GM23338 (cell line): ENCODE data around the gene ATP5MG. TPM values are rescaled to one million over a fixed set of nuclear protein-coding genes. Genes with fewer than 3 reads are reported as not detected.
A peak's percentile ranks its signal among the peaks of the same experiment; 100 is the strongest.

Experiments used
- ATAC-seq: fragments of 200-7000 bp; cut with Tn5 transposase; 3 replicates; pipeline ENCODE4 v1.9.1; 2020
- DNase-seq: peaks from one replicate; pipeline ENCODE4 v3.0.0-alpha.2; 2015; ENCODE audit warnings: low spot score
- H2AFZ ChIP-seq: fragments of 200-600 bp; sonication (generic); 2 replicates; pipeline ENCODE4 v1.8.0; 2016; ENCODE audit warnings: antibody characterized with exemption, mild to moderate bottlenecking, moderate library complexity
- H3F3A ChIP-seq: fragments of 200-600 bp; sonication (generic); replicated peaks from 2 replicates; pipeline ENCODE4 v1.8.0; 2017; ENCODE audit warnings: antibody characterized with exemption, mixed run types, low read depth
- H3K27ac ChIP-seq: fragments of 200-600 bp; sonication (generic); 2 replicates; pipeline ENCODE4 v1.6.1; 2016; ENCODE audit warnings: low read depth
- H3K27me3 ChIP-seq: fragments of 200-600 bp; sonication (generic); 2 replicates; pipeline ENCODE4 v1.8.0; 2016; ENCODE audit warnings: mild to moderate bottlenecking, mixed run types, moderate library complexity; ENCODE audit not compliant: insufficient read depth
- H3K36me3 ChIP-seq: fragments of 200-600 bp; sonication (generic); 2 replicates; pipeline ENCODE4 v1.8.0; 2016; ENCODE audit warnings: mild to moderate bottlenecking; ENCODE audit not compliant: insufficient read depth
- H3K4me1 ChIP-seq: fragments of 200-600 bp; sonication (generic); 2 replicates; pipeline ENCODE4 v1.8.0; 2016; ENCODE audit warnings: mild to moderate bottlenecking, moderate library complexity; ENCODE audit not compliant: insufficient read depth
- H3K4me2 ChIP-seq: fragments of 200-600 bp; sonication (generic); 2 replicates; pipeline ENCODE4 v1.7.1; 2017; ENCODE audit warnings: mixed run types
- H3K4me3 ChIP-seq: fragments of 200-600 bp; sonication (generic); 2 replicates; pipeline ENCODE4 v1.6.1; 2016; ENCODE audit warnings: mixed run types
- H3K79me2 ChIP-seq: fragments of 200-600 bp; sonication (generic); replicated peaks from 2 replicates; pipeline ENCODE4 v1.8.0; 2017; ENCODE audit warnings: mild to moderate bottlenecking; ENCODE audit not compliant: insufficient read depth
- H3K9me2 ChIP-seq: fragments of 200-600 bp; sonication (generic); 2 replicates; pipeline ENCODE4 v1.8.0; 2017; ENCODE audit not compliant: insufficient read depth
- H4K20me1 ChIP-seq: fragments of 200-600 bp; sonication (generic); replicated peaks from 2 replicates; pipeline ENCODE4 v1.8.0; 2017; ENCODE audit warnings: mild to moderate bottlenecking; ENCODE audit not compliant: insufficient read depth
- H3K27ac Mint-ChIP-seq: 2 replicates; pipeline ENCODE4 v1.8.0; 2020; ENCODE audit warnings: inconsistent platforms, mild to moderate bottlenecking, moderate library complexity, mixed read lengths
- H3K27me3 Mint-ChIP-seq: 3 replicates; pipeline ENCODE4 v1.8.0; 2022; ENCODE audit warnings: low read depth, mild to moderate bottlenecking, moderate library complexity, mixed read lengths, inconsistent platforms; ENCODE audit not compliant: insufficient read depth, poor library complexity
- H3K36me3 Mint-ChIP-seq: 3 replicates; pipeline ENCODE4 v1.8.0; 2021; ENCODE audit warnings: low read depth, mild to moderate bottlenecking, inconsistent platforms, moderate library complexity, mixed read lengths
- H3K4me1 Mint-ChIP-seq: 3 replicates; pipeline ENCODE4 v1.8.0; 2020; ENCODE audit warnings: mild to moderate bottlenecking, inconsistent platforms, mixed read lengths
- H3K4me3 Mint-ChIP-seq: 3 replicates; pipeline ENCODE4 v1.8.0; 2021; ENCODE audit warnings: moderate library complexity, mild to moderate bottlenecking, inconsistent platforms, mixed read lengths
- H3K9me3 Mint-ChIP-seq: 3 replicates; pipeline ENCODE4 v1.8.0; 2020; ENCODE audit warnings: moderate library complexity, mild to moderate bottlenecking, inconsistent platforms, mixed read lengths
- CREB1 ChIP-seq: fragments of 250-450 bp; sonication (Bioruptor Pico); IDR thresholded peaks from 2 replicates; pipeline ENCODE4 v1.5.0; 2020; ENCODE audit warnings: low read depth, mild to moderate bottlenecking, moderate library complexity
- POLR2AphosphoS5 ChIP-seq: IDR thresholded peaks from 2 replicates; pipeline ENCODE4 v1.6.1; 2016; ENCODE audit warnings: antibody characterized with exemption, low read depth
- ZNF331 ChIP-seq: fragments of 250-450 bp; sonication (Bioruptor Pico); IDR thresholded peaks from 2 replicates; pipeline ENCODE4 v1.5.0; 2020; ENCODE audit warnings: low read depth, mild to moderate bottlenecking, moderate library complexity
- polyA plus RNA-seq: library from polyadenylated mRNA; unstranded; fragments of >200 nt; fragmentation: Nextera tagmentation; extraction: Ambion mirVana; gene quantifications from 2 replicates; pipeline ENCODE4 v1.2.1, GENCODE V29; 2016
- total RNA-seq: library from RNA; depleted of rRNA; stranded (reverse); fragments of >200 nt; shearing (Covaris generic); gene quantifications from 2 replicates; pipeline ENCODE4 v1.2.3, GENCODE V29; 2014
- TF ChIP-seq, protein P1 (sequence below): fragments of 250-450 bp; sonication (Bioruptor Pico); IDR thresholded peaks from 2 replicates; pipeline ENCODE4 v1.5.0; 2020; ENCODE audit warnings: mild to moderate bottlenecking, moderate library complexity
- TF ChIP-seq, protein P2 (sequence below), 2 experiments: fragments of 200-600 bp in 1 of 2; sonication (generic) in 1 of 2; conservative IDR thresholded peaks; 2 replicates each; pipeline versions ENCODE4 v1.5.1 to v1.6.1; 2016 to 2017; ENCODE audit warnings: antibody characterized with exemption in 2 of 2, low read depth in 2 of 2, mild to moderate bottlenecking in 2 of 2, moderate library complexity in 1 of 2

ATP5MG gene
- total and polyA plus RNA-seq, 2 experiments from 2014 or later = 41.7 to 987 TPM

DNA sequence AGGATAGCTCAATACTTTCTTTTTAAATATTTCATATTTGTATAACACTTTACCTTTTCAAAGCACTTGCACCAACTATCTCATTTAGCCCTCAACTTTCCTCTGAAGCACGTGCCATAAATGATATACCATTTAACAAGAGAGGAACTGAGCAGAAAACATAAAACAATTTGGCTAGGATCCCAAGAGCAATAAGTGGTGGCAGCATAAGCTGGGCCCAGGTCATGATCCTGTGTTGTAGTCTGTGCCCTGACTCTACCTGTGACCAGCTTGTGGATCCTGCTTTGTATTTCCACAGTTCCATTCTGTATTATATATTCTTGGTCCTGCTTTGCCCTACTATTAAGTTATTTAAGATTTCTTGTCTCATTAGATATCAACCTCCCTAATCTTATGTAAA is 11.5 kb downstream of the ATP5MG start (continued):
- TF ChIP-seq, protein P1, sequence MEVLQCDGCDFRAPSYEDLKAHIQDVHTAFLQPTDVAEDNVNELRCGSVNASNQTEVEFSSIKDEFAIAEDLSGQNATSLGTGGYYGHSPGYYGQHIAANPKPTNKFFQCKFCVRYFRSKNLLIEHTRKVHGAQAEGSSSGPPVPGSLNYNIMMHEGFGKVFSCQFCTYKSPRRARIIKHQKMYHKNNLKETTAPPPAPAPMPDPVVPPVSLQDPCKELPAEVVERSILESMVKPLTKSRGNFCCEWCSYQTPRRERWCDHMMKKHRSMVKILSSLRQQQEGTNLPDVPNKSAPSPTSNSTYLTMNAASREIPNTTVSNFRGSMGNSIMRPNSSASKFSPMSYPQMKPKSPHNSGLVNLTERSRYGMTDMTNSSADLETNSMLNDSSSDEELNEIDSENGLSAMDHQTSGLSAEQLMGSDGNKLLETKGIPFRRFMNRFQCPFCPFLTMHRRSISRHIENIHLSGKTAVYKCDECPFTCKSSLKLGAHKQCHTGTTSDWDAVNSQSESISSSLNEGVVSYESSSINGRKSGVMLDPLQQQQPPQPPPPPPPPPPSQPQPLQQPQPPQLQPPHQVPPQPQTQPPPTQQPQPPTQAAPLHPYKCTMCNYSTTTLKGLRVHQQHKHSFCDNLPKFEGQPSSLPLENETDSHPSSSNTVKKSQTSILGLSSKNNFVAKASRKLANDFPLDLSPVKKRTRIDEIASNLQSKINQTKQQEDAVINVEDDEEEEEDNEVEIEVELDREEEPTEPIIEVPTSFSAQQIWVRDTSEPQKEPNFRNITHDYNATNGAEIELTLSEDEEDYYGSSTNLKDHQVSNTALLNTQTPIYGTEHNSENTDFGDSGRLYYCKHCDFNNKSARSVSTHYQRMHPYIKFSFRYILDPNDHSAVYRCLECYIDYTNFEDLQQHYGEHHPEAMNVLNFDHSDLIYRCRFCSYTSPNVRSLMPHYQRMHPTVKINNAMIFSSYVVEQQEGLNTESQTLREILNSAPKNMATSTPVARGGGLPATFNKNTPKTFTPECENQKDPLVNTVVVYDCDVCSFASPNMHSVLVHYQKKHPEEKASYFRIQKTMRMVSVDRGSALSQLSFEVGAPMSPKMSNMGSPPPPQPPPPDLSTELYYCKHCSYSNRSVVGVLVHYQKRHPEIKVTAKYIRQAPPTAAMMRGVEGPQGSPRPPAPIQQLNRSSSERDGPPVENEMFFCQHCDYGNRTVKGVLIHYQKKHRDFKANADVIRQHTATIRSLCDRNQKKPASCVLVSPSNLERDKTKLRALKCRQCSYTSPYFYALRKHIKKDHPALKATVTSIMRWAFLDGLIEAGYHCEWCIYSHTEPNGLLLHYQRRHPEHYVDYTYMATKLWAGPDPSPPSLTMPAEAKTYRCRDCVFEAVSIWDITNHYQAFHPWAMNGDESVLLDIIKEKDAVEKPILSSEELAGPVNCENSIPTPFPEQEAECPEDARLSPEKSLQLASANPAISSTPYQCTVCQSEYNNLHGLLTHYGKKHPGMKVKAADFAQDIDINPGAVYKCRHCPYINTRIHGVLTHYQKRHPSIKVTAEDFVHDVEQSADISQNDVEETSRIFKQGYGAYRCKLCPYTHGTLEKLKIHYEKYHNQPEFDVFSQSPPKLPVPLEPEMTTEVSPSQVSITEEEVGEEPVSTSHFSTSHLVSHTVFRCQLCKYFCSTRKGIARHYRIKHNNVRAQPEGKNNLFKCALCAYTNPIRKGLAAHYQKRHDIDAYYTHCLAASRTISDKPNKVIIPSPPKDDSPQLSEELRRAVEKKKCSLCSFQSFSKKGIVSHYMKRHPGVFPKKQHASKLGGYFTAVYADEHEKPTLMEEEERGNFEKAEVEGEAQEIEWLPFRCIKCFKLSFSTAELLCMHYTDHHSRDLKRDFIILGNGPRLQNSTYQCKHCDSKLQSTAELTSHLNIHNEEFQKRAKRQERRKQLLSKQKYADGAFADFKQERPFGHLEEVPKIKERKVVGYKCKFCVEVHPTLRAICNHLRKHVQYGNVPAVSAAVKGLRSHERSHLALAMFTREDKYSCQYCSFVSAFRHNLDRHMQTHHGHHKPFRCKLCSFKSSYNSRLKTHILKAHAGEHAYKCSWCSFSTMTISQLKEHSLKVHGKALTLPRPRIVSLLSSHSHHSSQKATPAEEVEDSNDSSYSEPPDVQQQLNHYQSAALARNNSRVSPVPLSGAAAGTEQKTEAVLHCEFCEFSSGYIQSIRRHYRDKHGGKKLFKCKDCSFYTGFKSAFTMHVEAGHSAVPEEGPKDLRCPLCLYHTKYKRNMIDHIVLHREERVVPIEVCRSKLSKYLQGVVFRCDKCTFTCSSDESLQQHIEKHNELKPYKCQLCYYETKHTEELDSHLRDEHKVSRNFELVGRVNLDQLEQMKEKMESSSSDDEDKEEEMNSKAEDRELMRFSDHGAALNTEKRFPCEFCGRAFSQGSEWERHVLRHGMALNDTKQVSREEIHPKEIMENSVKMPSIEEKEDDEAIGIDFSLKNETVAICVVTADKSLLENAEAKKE (CRISPR knock-in tag) = no peak
- TF ChIP-seq POLR2AphosphoS5 = no peak
- no peak for TF ChIP-seq CREB1 (CRISPR knock-in tag)

DNA sequence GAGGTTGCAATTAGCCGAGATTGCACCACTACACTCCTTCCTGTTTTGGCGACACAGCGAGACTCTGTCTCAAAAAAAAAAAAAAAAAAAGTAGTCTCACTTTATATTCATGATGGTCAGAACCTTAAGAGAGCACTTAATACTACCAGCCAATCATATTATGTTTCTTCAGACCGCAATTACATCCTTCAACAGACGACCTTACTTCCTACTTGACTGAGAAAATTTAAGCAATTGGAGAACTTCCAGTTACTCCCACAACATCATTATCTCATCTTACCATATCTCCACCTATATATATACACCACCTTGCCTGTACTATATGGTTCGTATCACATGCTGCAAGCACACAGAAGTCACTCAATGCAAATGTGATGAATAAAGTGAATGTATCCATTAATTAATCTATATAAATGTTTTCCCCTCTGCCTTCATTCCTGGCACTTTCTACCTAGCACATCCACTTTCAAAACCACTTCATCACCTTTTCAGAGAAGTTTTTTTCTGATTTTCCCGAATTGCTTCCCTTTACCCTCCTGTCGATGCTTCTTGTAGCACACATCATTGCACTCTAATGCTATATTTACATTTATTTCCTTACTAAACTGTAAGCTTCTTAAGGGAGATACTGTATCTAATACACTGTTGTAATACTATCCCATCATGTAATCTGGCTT is 13.8 kb downstream of the ATP5MG start:
- peaks cover 2% of the 10 kb centered on the region for H3K27me3 Mint-ChIP-seq
- peaks cover 12% of the 10 kb centered on the region for H3K4me1 ChIP-seq
- no peaks in the 10 kb centered on the region for H3K36me3 ChIP-seq
- H4K20me1 ChIP-seq = no peaks in the 10 kb centered on the region; the same call in 1 of the 2 replicates
- no peak overlapping the region for H2AFZ ChIP-seq
- H3K9me2 ChIP-seq = no peaks in the 10 kb centered on the region
- peak overlapping the region; percentile 88 for H3K27ac ChIP-seq
- H3K79me2 ChIP-seq = no peaks in the 10 kb centered on the region
- H3K27me3 ChIP-seq = no peaks in the 10 kb centered on the region
- H3K4me1 Mint-ChIP-seq = peaks cover 10% of the 10 kb centered on the region
- H3K9me3 Mint-ChIP-seq = no peaks in the 10 kb centered on the region
- H3K4me2 ChIP-seq = peak overlapping the region; percentile 59
- 0 out of 3 replicates have a peak, but pooled peaks cover 4% of the 10 kb centered on the region for H3K36me3 Mint-ChIP-seq
- no peak overlapping the region for H3K27ac Mint-ChIP-seq
- ATAC-seq (no peak), DNase-seq (no peak)
- peaks cover 5% of the 10 kb centered on the region; the same call in 1 of the 2 replicates for H3F3A ChIP-seq
- H3K4me3 ChIP-seq = 0 out of 2 replicates have a peak overlapping the region, but pooled peaks have one; percentile 8
- no peak overlapping the region for H3K4me3 Mint-ChIP-seq
- TF ChIP-seq POLR2AphosphoS5 (no peak), ZNF331 (CRISPR knock-in tag) (no peak)
- TF ChIP-seq, protein P1 (CRISPR knock-in tag) = no peak
- TF ChIP-seq, protein P2, sequence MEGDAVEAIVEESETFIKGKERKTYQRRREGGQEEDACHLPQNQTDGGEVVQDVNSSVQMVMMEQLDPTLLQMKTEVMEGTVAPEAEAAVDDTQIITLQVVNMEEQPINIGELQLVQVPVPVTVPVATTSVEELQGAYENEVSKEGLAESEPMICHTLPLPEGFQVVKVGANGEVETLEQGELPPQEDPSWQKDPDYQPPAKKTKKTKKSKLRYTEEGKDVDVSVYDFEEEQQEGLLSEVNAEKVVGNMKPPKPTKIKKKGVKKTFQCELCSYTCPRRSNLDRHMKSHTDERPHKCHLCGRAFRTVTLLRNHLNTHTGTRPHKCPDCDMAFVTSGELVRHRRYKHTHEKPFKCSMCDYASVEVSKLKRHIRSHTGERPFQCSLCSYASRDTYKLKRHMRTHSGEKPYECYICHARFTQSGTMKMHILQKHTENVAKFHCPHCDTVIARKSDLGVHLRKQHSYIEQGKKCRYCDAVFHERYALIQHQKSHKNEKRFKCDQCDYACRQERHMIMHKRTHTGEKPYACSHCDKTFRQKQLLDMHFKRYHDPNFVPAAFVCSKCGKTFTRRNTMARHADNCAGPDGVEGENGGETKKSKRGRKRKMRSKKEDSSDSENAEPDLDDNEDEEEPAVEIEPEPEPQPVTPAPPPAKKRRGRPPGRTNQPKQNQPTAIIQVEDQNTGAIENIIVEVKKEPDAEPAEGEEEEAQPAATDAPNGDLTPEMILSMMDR (conservative IDR thresholded peaks at IDR 0.05; ENCODE audit: low read depth in 2 of 2) = no peak
